ENCODE measurements around the gene CLDN15. TPM values are rescaled to one million over a fixed set of nuclear protein-coding genes. Genes with fewer than 3 reads are reported as not detected.

The CLDN15 gene
- total RNA-seq, 1 experiment from 2014 or later, result 14.7 TPM

GRCh38 chr7:101236292-101236835 lies 1.2 kb downstream of the CLDN15 start:
- DNase-seq (ENCODE audit: low spot score), result no peak
- intact Hi-C loops (cut with micrococcal nuclease; ENCODE audit: unreplicated experiment), result no loop called here
- TF ChIP-seq EZH2 (IDR thresholded peaks at IDR 0.05; ENCODE audit: borderline replicate concordance, low read depth, low read length, poor library complexity, severe bottlenecking), result no peak
- TF ChIP-seq, protein P1, sequence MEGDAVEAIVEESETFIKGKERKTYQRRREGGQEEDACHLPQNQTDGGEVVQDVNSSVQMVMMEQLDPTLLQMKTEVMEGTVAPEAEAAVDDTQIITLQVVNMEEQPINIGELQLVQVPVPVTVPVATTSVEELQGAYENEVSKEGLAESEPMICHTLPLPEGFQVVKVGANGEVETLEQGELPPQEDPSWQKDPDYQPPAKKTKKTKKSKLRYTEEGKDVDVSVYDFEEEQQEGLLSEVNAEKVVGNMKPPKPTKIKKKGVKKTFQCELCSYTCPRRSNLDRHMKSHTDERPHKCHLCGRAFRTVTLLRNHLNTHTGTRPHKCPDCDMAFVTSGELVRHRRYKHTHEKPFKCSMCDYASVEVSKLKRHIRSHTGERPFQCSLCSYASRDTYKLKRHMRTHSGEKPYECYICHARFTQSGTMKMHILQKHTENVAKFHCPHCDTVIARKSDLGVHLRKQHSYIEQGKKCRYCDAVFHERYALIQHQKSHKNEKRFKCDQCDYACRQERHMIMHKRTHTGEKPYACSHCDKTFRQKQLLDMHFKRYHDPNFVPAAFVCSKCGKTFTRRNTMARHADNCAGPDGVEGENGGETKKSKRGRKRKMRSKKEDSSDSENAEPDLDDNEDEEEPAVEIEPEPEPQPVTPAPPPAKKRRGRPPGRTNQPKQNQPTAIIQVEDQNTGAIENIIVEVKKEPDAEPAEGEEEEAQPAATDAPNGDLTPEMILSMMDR (conservative IDR thresholded peaks at IDR 0.05; ENCODE audit: low read depth, low read length), result no peak
- no peak overlapping the region for H3K4me3 ChIP-seq (ENCODE audit: low read depth, low read length, poor library complexity, severe bottlenecking)
- ChIA-PET POLR2A (ENCODE audit: low non-redundant PET) (no interaction called here), CTCF (no interaction called here)
- peaks cover 6% of the 10 kb centered on the region for H3K36me3 ChIP-seq (ENCODE audit: insufficient read depth, low read length, poor library complexity, severe bottlenecking)
- no peaks in the 10 kb centered on the region for H3K4me1 ChIP-seq (ENCODE audit: insufficient read depth, low read length, poor library complexity, severe bottlenecking)
- BruUV-seq (replicated peaks), result no TSS peak
- H3K27ac ChIP-seq (ENCODE audit: low read depth, low read length, poor library complexity, severe bottlenecking), result no peak overlapping the region
- no peaks in the 10 kb centered on the region for H3K9me3 ChIP-seq (ENCODE audit: low read depth, low read length, poor library complexity, severe bottlenecking)
- no peaks in the 10 kb centered on the region for H3K27me3 ChIP-seq (replicated peaks; ENCODE audit: insufficient read depth, low read depth, low read length, poor library complexity)

DNA sequence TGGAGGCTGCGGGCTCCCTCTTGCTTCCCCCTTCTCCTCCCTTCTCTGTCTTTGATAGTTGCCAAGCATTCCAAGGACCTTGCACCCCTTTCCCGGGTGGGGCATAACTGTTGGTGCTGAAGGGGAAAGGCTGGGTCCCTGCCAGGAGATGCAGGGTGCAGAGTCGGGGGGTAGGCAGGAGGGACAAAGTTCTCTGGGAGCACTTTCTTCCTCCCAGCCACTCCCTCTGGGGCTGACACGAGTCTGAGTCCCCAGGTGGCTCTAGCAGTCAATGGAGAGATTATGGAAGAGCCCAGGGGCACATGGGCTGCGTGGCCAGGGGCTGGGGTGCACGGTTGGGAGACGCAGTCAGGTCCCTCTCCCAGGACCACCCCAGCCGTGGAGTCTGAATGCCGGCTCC lies 2.1 kb downstream of the CLDN15 start:
- Histone ChIP-seq H3K27me3 (replicated peaks; ENCODE audit: insufficient read depth, low read depth, low read length, poor library complexity) (no peaks in the 10 kb centered on the region), H3K4me1 (ENCODE audit: insufficient read depth, low read length, poor library complexity, severe bottlenecking) (no peaks in the 10 kb centered on the region), H3K4me3 (ENCODE audit: low read depth, low read length, poor library complexity, severe bottlenecking) (no peak overlapping the region), H3K36me3 (ENCODE audit: insufficient read depth, low read length, poor library complexity, severe bottlenecking) (peaks cover 6% of the 10 kb centered on the region), H3K27ac (ENCODE audit: low read depth, low read length, poor library complexity, severe bottlenecking) (no peak overlapping the region), H3K9me3 (ENCODE audit: low read depth, low read length, poor library complexity, severe bottlenecking) (no peaks in the 10 kb centered on the region)
- no TSS peak for BruUV-seq (replicated peaks)
- TF ChIP-seq, protein P1 (conservative IDR thresholded peaks at IDR 0.05; ENCODE audit: low read depth, low read length), result no peak
- TF ChIP-seq EZH2 (IDR thresholded peaks at IDR 0.05; ENCODE audit: borderline replicate concordance, low read depth, low read length, poor library complexity, severe bottlenecking), result no peak
- CTCF ChIA-PET, result interaction anchor here (0.8 kb wide), 1 partner anchor 18 kb away, joined by 3 read pairs; the partner anchor contains the start of gene PLOD3
- no peak for DNase-seq (ENCODE audit: low spot score)
- POLR2A ChIA-PET (ENCODE audit: low non-redundant PET), result no interaction called here
- intact Hi-C loops (cut with micrococcal nuclease; ENCODE audit: unreplicated experiment), result no loop called here

DNA sequence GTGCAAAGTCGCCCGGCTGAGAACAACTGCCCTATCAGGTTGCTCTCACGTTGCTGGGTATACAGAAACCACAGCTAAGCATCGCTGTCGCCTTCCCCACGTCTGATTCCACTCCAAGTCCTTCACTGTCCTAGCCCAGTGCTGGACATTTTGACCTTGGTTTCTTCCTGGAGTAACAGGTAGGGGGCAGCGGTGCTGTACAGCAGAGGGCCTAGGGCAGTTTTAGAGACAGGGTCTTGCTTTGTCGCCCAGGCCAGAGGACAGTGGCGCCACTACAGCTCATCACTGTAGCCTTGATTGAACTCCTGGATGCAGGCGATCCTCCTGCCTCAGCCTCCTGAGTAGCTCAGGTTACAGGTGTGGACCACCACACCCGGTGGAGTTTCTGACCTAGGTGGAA lies 2.6 kb downstream of the CLDN15 start:
- ChIA-PET POLR2A (ENCODE audit: low non-redundant PET) (no interaction called here), CTCF (interaction anchor here (0.6 to 0.8 kb wide), 2 partner anchors 18 to 134 kb away, joined by 3 to 7 read pairs; partner anchors contain the start of gene PLOD3)
- no peak for DNase-seq (ENCODE audit: low spot score)
- H3K36me3 ChIP-seq (ENCODE audit: insufficient read depth, low read length, poor library complexity, severe bottlenecking), result peaks cover 6% of the 10 kb centered on the region
- H3K9me3 ChIP-seq (ENCODE audit: low read depth, low read length, poor library complexity, severe bottlenecking), result no peaks in the 10 kb centered on the region
- intact Hi-C loops (cut with micrococcal nuclease; ENCODE audit: unreplicated experiment), result no loop called here
- no peak overlapping the region for H3K4me3 ChIP-seq (ENCODE audit: low read depth, low read length, poor library complexity, severe bottlenecking)
- no peak overlapping the region for H3K27ac ChIP-seq (ENCODE audit: low read depth, low read length, poor library complexity, severe bottlenecking)
- TF ChIP-seq, protein P1 (conservative IDR thresholded peaks at IDR 0.05; ENCODE audit: low read depth, low read length), result no peak; the same call in 1 of the 2 replicates
- TF ChIP-seq EZH2 (IDR thresholded peaks at IDR 0.05; ENCODE audit: borderline replicate concordance, low read depth, low read length, poor library complexity, severe bottlenecking), result no peak
- BruUV-seq (replicated peaks), result no TSS peak
- H3K4me1 ChIP-seq (ENCODE audit: insufficient read depth, low read length, poor library complexity, severe bottlenecking), result no peaks in the 10 kb centered on the region
- H3K27me3 ChIP-seq (replicated peaks; ENCODE audit: insufficient read depth, low read depth, low read length, poor library complexity), result no peaks in the 10 kb centered on the region

Measured in A673 (cell line).